GM18870 (cell line): Measurements from ENCODE around the gene GSPT1.
"Not testable (repeated sequence)": the region's sequence is repeated elsewhere in the genome, so short reads cannot be mapped to it uniquely, and the experiment has no call there.

ENCODE experiments used
- ATAC-seq: cut with Tn5 transposase; IDR thresholded peaks from one replicate; pipeline ENCODE4 v1.9.1; 2021; ENCODE audit warnings: moderate library complexity; ENCODE audit not compliant: unreplicated experiment

GSPT1 gene

GRCh38 chr16:11862489-11862888 lies 53.3 kb downstream of the GSPT1 start:
- ATAC-seq = no peak

GRCh38 chr16:11857161-11857560 lies 58.6 kb downstream of the GSPT1 start:
- ATAC-seq = no peak

- no peak for ATAC-seq
Observed at GRCh38 chr16:11852092-11852809, 63.5 kb downstream of the GSPT1 start.

- peak; percentile 69 for ATAC-seq
Observed at GRCh38 chr16:11851294-11852091, 64.3 kb downstream of the GSPT1 start, which contains the start of gene RSL1D1. TSS of gene RSL1D1 (minus strand) at chr16:11851542. CDS start at chr16:11851512, 30 bp downstream.

GRCh38 chr16:11848842-11849241 lies 66.9 kb downstream of the GSPT1 start:
- ATAC-seq = no peak

GRCh38 chr16:11844499-11844898 lies 71.3 kb downstream of the GSPT1 start:
- no peak for ATAC-seq

GRCh38 chr16:11843861-11844260 lies 71.9 kb downstream of the GSPT1 start:
- no peak for ATAC-seq

- no peak for ATAC-seq
Observed at GRCh38 chr16:11843206-11843605, 72.5 kb downstream of the GSPT1 start.

- ATAC-seq = no peak
Observed at GRCh38 chr16:11841026-11841425, 74.7 kb downstream of the GSPT1 start.

- ATAC-seq = no peak
Observed at GRCh38 chr16:11836650-11837244, 79.0 kb downstream of the GSPT1 start.

GRCh38 chr16:11835891-11836649 lies 79.7 kb downstream of the GSPT1 start:
- ATAC-seq = no peak

- no peak for ATAC-seq
Observed at GRCh38 chr16:11835309-11835708, 80.4 kb downstream of the GSPT1 start.

GRCh38 chr16:11833951-11834695 lies 81.6 kb downstream of the GSPT1 start:
- ATAC-seq = no peak

- no peak for ATAC-seq
Observed at GRCh38 chr16:11828696-11829095, 87.1 kb downstream of the GSPT1 start.

GRCh38 chr16:11825520-11826165 lies 90.1 kb downstream of the GSPT1 start:
- not testable (repeated sequence) for ATAC-seq

- ATAC-seq = no peak
Observed at GRCh38 chr16:11824362-11824761, 91.4 kb downstream of the GSPT1 start.

- not testable (repeated sequence) for ATAC-seq
Observed at GRCh38 chr16:11823645-11824044, 92.1 kb downstream of the GSPT1 start.

GRCh38 chr16:11819798-11820197 lies 96.0 kb downstream of the GSPT1 start:
- no peak for ATAC-seq

- not testable (repeated sequence) for ATAC-seq
Observed at GRCh38 chr16:11818970-11819369, 96.8 kb downstream of the GSPT1 start.
